Testis (tissue), 3 donors: ENCODE results near the gene COTL1. TPM values are rescaled to one million over a fixed set of nuclear protein-coding genes. Genes with fewer than 3 reads are reported as not detected.

ENCODE experiments used
- DNase-seq: peaks from one replicate; pipeline ENCODE4 v3.0.0-alpha.2; 2019
- H3K27ac ChIP-seq, 2 donors: fragments of 200-600 bp; sonication (generic); one replicate each; pipeline ENCODE4 v1.5.1; 2019
- H3K27me3 ChIP-seq: fragments of 200-600 bp; sonication (generic); one replicate; pipeline ENCODE4 v1.5.1; 2019
- H3K36me3 ChIP-seq: fragments of 200-600 bp; sonication (generic); one replicate; pipeline ENCODE4 v1.5.1; 2017; ENCODE audit warnings: low read depth; ENCODE audit errors: missing control alignments
- H3K4me1 ChIP-seq: fragments of 200-600 bp; sonication (generic); one replicate; pipeline ENCODE4 v1.5.1; 2019
- H3K4me3 ChIP-seq, 2 donors: fragments of 200-600 bp; sonication (generic); one replicate each; pipeline ENCODE4 v1.5.1; 2017 to 2019
- H3K9me3 ChIP-seq: fragments of 200-600 bp; sonication (generic); one replicate; pipeline ENCODE4 v1.5.1; 2017
- CTCF ChIP-seq, 3 experiments: fragments of 450-650 bp in 2 of 3; fragments of 200-600 bp in 1 of 3; sonication (generic) in 1 of 3; IDR thresholded peaks; one replicate each; pipeline ENCODE4 v1.5.1; 2016 to 2019; ENCODE audit warnings: antibody characterized with exemption in 3 of 3, mild to moderate bottlenecking in 2 of 3, moderate library complexity in 1 of 3
- POLR2A ChIP-seq: fragments of 450-650 bp; IDR thresholded peaks from one replicate; pipeline ENCODE4 v1.6.1; 2017; ENCODE audit warnings: antibody characterized with exemption, mild to moderate bottlenecking, moderate library complexity
- WGBS, 2 donors: methylation state at CpG; one replicate each; pipeline ENCODE4 v1.1.5; 2018; 5-methylcytosine and 5-hydroxymethylcytosine counted together
- intact Hi-C: fragments of 100-400 bp; cut with DNase I; formaldehyde crosslinking; loops from one replicate; pipeline ENCODE4 v1.15.1; 2023; ENCODE audit warnings: low total_unique reads
- polyA plus RNA-seq: library from polyadenylated mRNA; stranded (reverse); fragments of 350-450 nt; fragmentation: Illumina TruSeq; extraction: RNeasy Lipid Tissue Mini Kit (QIAGEN cat#74804); gene quantifications from one replicate; pipeline ENCODE4 v1.2.3, GENCODE V29; 2014; ENCODE audit warnings: low read depth, low replicate concordance; ENCODE audit not compliant: insufficient read depth
- total RNA-seq, 2 donors: library from RNA; depleted of rRNA; stranded (reverse); fragments of >200 nt; gene quantifications; one replicate each; pipeline ENCODE4 v1.2.3, GENCODE V29; 2016

Gene COTL1
- total and polyA plus RNA-seq, 3 donors from 2014 or later = 56.9 to 124 (median 61.9) TPM

- Histone ChIP-seq H3K27ac (no peak overlapping the region), H3K36me3 (no peaks in the 10 kb centered on the region), H3K27me3 (no peaks in the 10 kb centered on the region), H3K9me3 (no peaks in the 10 kb centered on the region), H3K4me1 (peaks cover 30% of the 10 kb centered on the region), H3K4me3 (peak overlapping the region; percentile 63 to 74)
- intact Hi-C loops = no loop called here
- no peak for DNase-seq
- 42 to 54% methylated on average over 13 of the region's 13 CpGs for WGBS, 2 donors
- TF ChIP-seq CTCF (IDR thresholded peaks at IDR 0.05) (no peak), POLR2A (no peak)
These were observed 1.4 kb downstream of the COTL1 start for GRCh38 chr16:84616515-84616914.

DNA sequence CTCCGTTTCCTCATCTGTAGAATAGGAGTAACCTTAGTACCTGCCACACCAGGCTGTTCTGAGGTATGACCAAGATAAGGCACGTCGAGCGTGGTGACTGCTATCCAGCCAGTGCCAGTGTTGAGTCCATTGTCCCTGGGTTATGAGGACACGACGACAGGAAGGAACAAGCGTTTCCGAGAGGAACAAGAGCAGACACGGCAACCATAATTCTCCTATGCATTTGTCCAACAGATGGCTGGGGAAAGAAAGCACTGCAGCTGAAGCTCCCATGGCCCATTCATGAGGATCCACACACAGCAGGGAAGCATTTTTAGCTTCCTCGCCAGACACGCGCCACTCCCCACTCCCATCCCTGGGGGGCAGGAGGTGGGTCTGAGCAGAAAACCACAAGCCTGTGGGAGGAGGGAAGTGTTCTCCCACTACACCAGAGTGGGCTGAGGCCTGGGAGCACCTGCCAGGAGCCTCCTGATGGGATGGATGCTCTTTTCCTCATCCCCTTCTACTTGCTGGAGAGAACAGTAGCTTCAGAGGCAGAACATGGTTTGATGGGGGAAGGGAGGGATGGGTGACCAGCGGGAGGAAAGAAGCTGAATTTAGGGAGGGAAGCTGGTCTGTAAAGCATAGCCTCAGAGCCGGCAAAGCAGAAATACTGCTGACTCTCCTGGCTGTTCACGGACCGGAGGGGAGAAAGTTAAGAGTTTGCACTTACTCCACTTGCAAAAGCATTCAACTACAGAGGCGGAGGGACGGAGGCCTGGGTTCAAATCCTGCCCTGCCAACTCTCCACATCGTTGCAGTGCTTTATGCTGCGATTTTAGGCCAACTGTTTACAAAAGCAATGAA lies 2.7 kb downstream of the COTL1 start:
- Histone ChIP-seq H3K4me1 (peaks cover 33% of the 10 kb centered on the region), H3K9me3 (no peaks in the 10 kb centered on the region), H3K27me3 (no peaks in the 10 kb centered on the region), H3K36me3 (no peaks in the 10 kb centered on the region), H3K4me3 (no peak overlapping the region), H3K27ac (no peak overlapping the region)
- TF ChIP-seq CTCF (IDR thresholded peaks at IDR 0.05) = no peak
- TF ChIP-seq POLR2A = no peak
- intact Hi-C loops = no loop called here
- no peak for DNase-seq
- WGBS, 2 donors = 86 to 87% methylated on average over 17 to 20 of the region's 20 CpGs

DNA sequence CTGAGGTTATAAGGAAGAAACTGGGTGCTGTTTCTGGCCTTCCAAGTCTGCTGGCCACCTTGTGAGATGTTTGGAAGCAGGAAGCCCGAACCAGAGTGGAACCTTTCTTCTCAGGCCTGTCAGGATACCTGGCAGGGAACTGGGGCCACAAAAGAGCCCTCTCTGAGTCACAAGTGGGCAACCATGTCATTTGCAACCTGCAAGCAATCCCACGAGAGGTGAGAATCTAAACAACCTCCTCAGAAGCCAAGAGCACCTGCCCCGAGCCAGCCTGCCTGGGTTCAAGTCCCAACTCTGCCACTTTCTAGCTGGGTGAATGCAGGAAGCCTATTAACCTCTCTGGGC lies 3.3 kb downstream of the COTL1 start:
- no peak for DNase-seq
- intact Hi-C loops = no loop called here
- Histone ChIP-seq H3K36me3 (no peaks in the 10 kb centered on the region), H3K9me3 (no peaks in the 10 kb centered on the region), H3K27me3 (no peaks in the 10 kb centered on the region), H3K4me3 (no peak overlapping the region), H3K27ac (peak overlapping the region in 1 of 2 donors; percentile 55), H3K4me1 (peaks cover 33% of the 10 kb centered on the region)
- 84 to 87% methylated on average over 3 of the region's 3 CpGs for WGBS, 2 donors
- no peak for TF ChIP-seq POLR2A
- TF ChIP-seq CTCF (IDR thresholded peaks at IDR 0.05) = no peak

DNA sequence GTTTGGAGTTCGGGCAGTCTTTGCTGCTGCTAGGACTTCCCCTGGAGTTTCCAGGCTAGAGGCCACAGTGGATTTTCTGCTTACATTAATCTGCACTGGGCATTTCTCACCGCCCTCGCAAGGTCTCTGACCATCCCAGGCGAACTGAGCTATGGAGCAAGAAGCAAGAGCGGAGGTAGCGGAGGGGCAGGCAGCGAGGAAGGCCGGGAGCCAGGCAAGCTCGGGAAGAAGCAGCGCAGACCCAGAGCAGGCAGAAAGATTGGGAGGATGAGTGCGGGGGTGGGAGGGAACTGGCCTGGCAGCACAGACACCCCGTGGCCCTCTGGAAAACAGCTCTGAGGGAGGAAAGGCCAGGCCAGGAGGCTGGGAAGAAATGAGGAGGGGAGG lies 3.8 kb downstream of the COTL1 start:
- Histone ChIP-seq H3K36me3 (no peaks in the 10 kb centered on the region), H3K4me3 (no peak overlapping the region), H3K4me1 (peaks cover 33% of the 10 kb centered on the region), H3K9me3 (no peaks in the 10 kb centered on the region), H3K27ac (peak overlapping the region in 1 of 2 donors; percentile 55), H3K27me3 (no peaks in the 10 kb centered on the region)
- no peak for TF ChIP-seq CTCF (IDR thresholded peaks at IDR 0.05)
- no peak for TF ChIP-seq POLR2A
- intact Hi-C loops = no loop called here
- peak; percentile 76 for DNase-seq
- 61 to 70% methylated on average over 12 of the region's 12 CpGs for WGBS, 2 donors
